GM12878 (cell line): ENCODE results near the gene CACNG1. TPM values are rescaled to one million over a fixed set of nuclear protein-coding genes. Genes with fewer than 3 reads are reported as not detected.

ENCODE experiments used
- ATF2 ChIP-seq: IDR thresholded peaks from 2 replicates; pipeline ENCODE4 v1.6.1; 2012; ENCODE audit warnings: low read length, inconsistent platforms
- BCLAF1 ChIP-seq: fragments of 450-650 bp; IDR thresholded peaks from 2 replicates; pipeline ENCODE4 v1.6.1; 2017; ENCODE audit warnings: antibody characterized with exemption, mild to moderate bottlenecking, moderate library complexity
- E2F4 ChIP-seq: IDR thresholded peaks from 2 replicates; pipeline ENCODE4 v1.6.1; 2012; ENCODE audit warnings: low read depth, low read length, improper control_type of control experiment
- E4F1 ChIP-seq: fragments of 450-650 bp; IDR thresholded peaks from 2 replicates; pipeline ENCODE4 v1.6.1; 2018; ENCODE audit warnings: borderline replicate concordance, mild to moderate bottlenecking; ENCODE audit not compliant: partially characterized antibody
- NBN ChIP-seq: fragments of 450-650 bp; IDR thresholded peaks from 2 replicates; pipeline ENCODE4 v1.6.1; 2016
- NFYB ChIP-seq: IDR thresholded peaks from 2 replicates; pipeline ENCODE4 v1.6.1; 2011; ENCODE audit warnings: low read depth, mild to moderate bottlenecking, low read length, improper control_type of control experiment, moderate library complexity; ENCODE audit not compliant: insufficient read depth
- NKRF ChIP-seq: fragments of 450-650 bp; conservative IDR thresholded peaks from 2 replicates; pipeline ENCODE4 v1.6.1; 2017; ENCODE audit warnings: mild to moderate bottlenecking, moderate library complexity
- polyA plus RNA-seq, 11 experiments: library from polyadenylated mRNA; depleted of rRNA in 4 of 11; unstranded in 6 of 11; stranded (reverse) in 5 of 11; fragments of >200 nt; fragmentation: Nextera tagmentation in 4 of 11; fragmentation: Illumina TruSeq in 1 of 11; extraction: Ambion mirVana in 4 of 11; extraction: Trizol in 1 of 11; gene quantifications; 1 replicate in 1 of 11; 2 replicates in 10 of 11; pipeline versions ENCODE4 v1.2.1 to v1.2.3, GENCODE V29; 2011 to 2016; ENCODE audit warnings: inconsistent platforms in 2 of 11, missing spikeins in 2 of 11, low read depth in 1 of 11
- total RNA-seq, 4 experiments: library from RNA; depleted of rRNA in 3 of 4; stranded (reverse); fragments of >200 nt in 3 of 4; fragmentation: Illumina TruSeq in 1 of 4; extraction: Trizol in 1 of 4; gene quantifications; 2 replicates each; pipeline versions ENCODE4 v1.2.1 to v1.2.3, GENCODE V29; 2013 to 2021

Gene CACNG1
- total and polyA plus RNA-seq, 10 of the 15 experiments (the other 5 are each of a cell fraction or from before 2014, with no cell fraction given), result not detected

- no peak for TF ChIP-seq NFYB
- no peak for TF ChIP-seq NKRF
- no peak for TF ChIP-seq E2F4
- no peak for TF ChIP-seq ATF2
- TF ChIP-seq BCLAF1, result no peak
- no peak for TF ChIP-seq NBN
- TF ChIP-seq E4F1, result no peak
These were observed 40.2 kb upstream of the CACNG1 start (continued) for GRCh38 chr17:67004181-67004580.
